Measurements from ENCODE around the gene VPS37C. TPM values are rescaled to one million over a fixed set of nuclear protein-coding genes. Genes with fewer than 3 reads are reported as not detected.

The VPS37C gene
- total RNA-seq, 1 experiment from 2014 or later, result 19.0 TPM

DNA sequence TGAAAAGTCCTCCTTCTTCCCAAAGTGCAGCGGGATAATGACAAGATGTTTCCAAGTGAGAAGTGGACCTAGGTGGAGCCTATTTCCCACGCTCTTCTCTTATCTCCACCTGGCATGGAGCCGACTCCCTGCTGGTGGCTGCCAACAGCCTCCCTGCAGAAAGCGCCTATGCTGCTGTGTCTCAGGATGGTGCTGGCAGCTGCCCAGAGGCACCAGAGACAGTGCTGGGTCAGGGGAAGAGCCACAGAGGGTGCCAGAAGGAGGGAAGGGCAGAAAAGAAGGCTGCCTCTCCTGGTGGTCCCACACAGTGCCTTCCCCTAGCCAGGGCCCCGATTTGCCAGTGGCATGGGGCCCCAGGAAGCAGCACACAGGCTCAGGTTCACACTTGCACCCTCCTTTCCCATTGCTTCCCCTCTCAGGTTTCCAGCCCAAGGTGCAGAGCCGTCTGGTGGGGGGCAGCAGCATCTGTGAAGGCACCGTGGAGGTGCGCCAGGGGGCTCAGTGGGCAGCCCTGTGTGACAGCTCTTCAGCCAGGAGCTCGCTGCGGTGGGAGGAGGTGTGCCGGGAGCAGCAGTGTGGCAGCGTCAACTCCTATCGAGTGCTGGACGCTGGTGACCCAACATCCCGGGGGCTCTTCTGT is 39.9 kb downstream of the VPS37C start:
- Mint-ChIP-seq H3K4me1 (peaks cover 2 to 18% of the 10 kb centered on the region in 2 experiments; a peak in 3 of 4 replicates), H3K27me3 (ENCODE audit: low read depth) (peaks cover 1% of the 10 kb centered on the region; the same call in 1 of the 2 replicates), H3K27ac (no peak overlapping the region), H3K4me3 (no peak overlapping the region), H3K36me3 (ENCODE audit: insufficient read depth in 1 of 3, low read depth in 3 of 3) (no peaks in the 10 kb centered on the region), H3K9me3 (no peaks in the 10 kb centered on the region; a peak in 1 of 5 replicates)
- no peak overlapping the region for H3K9ac ChIP-seq (ENCODE audit: extremely low read depth, insufficient read length, low read length)
- H3K56ac ChIP-seq (ENCODE audit: insufficient read length, low read depth, low read length), result no peak overlapping the region
- H3K4ac ChIP-seq (ENCODE audit: low read depth, low read length), result no peak overlapping the region
- H3T11ph ChIP-seq (ENCODE audit: low read length), result no peak overlapping the region
- H3K79me2 ChIP-seq (ENCODE audit: insufficient read depth, low read length), result no peaks in the 10 kb centered on the region
- no peak overlapping the region; the same call in 1 of the 2 replicates for H3K14ac ChIP-seq (ENCODE audit: insufficient read depth, low read length)
- no peaks in the 10 kb centered on the region for H3K79me1 ChIP-seq (ENCODE audit: insufficient read depth, low read depth, low read length, poor library complexity, severe bottlenecking)
- H2BK15ac ChIP-seq (ENCODE audit: low read depth, low read length), result no peak overlapping the region
- no peak overlapping the region for H3K4me2 ChIP-seq (ENCODE audit: insufficient read depth, insufficient read length, low read length)
- no peaks in the 10 kb centered on the region for H3K4me1 ChIP-seq (ENCODE audit: insufficient read depth, low read length)
- H3K23ac ChIP-seq (ENCODE audit: insufficient read length, low read depth, low read length), result no peak overlapping the region
- no peak overlapping the region for H4K5ac ChIP-seq (ENCODE audit: insufficient read length, low read depth, low read length)
- no peak overlapping the region for H2BK12ac ChIP-seq (ENCODE audit: insufficient read length, low read depth, low read length)
- no peak overlapping the region for H2BK120ac ChIP-seq (ENCODE audit: low read depth, low read length, poor library complexity, severe bottlenecking)
- H4K91ac ChIP-seq (ENCODE audit: insufficient read length, low read depth, low read length), result no peak overlapping the region
- no peaks in the 10 kb centered on the region for H3K23me2 ChIP-seq (ENCODE audit: insufficient read length, low read depth, low read length, poor library complexity, severe bottlenecking)
- H4K20me1 ChIP-seq (ENCODE audit: control insufficient read depth, insufficient read depth, insufficient read length), result no peaks in the 10 kb centered on the region
- H2AFZ ChIP-seq (ENCODE audit: low read length), result no peak overlapping the region
- no peak overlapping the region for H2AK5ac ChIP-seq (ENCODE audit: insufficient read length, low read length)
- no peak for DNase-seq
- H3K27ac ChIP-seq (ENCODE audit: insufficient read length, low read depth, low read length), result no peak overlapping the region
- H2BK5ac ChIP-seq (ENCODE audit: insufficient read length, low read length), result no peak overlapping the region
- no CpG with 5 or more reads among the region's 15 CpGs for WGBS (ENCODE audit: extremely low coverage, insufficient read length, low lambda C conversion rate)
- H3K27me3 ChIP-seq (ENCODE audit: insufficient read depth, low read length), result no peaks in the 10 kb centered on the region
- no peaks in the 10 kb centered on the region for H3K9me3 ChIP-seq (ENCODE audit: control insufficient read depth, low read depth, low read length)
- no peak overlapping the region for H4K8ac ChIP-seq (replicated peaks; ENCODE audit: insufficient read length, low read depth, low read length)
- no peak overlapping the region for H3K18ac ChIP-seq (ENCODE audit: insufficient read length, low read depth, low read length)
- TF ChIP-seq, protein P1, sequence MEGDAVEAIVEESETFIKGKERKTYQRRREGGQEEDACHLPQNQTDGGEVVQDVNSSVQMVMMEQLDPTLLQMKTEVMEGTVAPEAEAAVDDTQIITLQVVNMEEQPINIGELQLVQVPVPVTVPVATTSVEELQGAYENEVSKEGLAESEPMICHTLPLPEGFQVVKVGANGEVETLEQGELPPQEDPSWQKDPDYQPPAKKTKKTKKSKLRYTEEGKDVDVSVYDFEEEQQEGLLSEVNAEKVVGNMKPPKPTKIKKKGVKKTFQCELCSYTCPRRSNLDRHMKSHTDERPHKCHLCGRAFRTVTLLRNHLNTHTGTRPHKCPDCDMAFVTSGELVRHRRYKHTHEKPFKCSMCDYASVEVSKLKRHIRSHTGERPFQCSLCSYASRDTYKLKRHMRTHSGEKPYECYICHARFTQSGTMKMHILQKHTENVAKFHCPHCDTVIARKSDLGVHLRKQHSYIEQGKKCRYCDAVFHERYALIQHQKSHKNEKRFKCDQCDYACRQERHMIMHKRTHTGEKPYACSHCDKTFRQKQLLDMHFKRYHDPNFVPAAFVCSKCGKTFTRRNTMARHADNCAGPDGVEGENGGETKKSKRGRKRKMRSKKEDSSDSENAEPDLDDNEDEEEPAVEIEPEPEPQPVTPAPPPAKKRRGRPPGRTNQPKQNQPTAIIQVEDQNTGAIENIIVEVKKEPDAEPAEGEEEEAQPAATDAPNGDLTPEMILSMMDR (conservative IDR thresholded peaks at IDR 0.05), result no peak
- H2BK20ac ChIP-seq (ENCODE audit: low read depth, low read length, poor library complexity, severe bottlenecking), result no peak overlapping the region
